Tibial artery (tissue), 4 donors: ENCODE measurements around the gene CD276.
"Not testable (repeated sequence)": the region's sequence is repeated elsewhere in the genome, so short reads cannot be mapped to it uniquely, and the experiment has no call there.

Source experiments
- DNase-seq, 2 donors: peaks; one replicate each; pipeline ENCODE4 v3.0.0-alpha.2; 2019
- H3K27ac ChIP-seq, 2 donors: fragments of 200-600 bp; sonication (generic) in 1 of 2; 1 replicate in 1 of 2; 2 replicates in 1 of 2; pipeline ENCODE4 v1.5.1; 2018 to 2019; ENCODE audit warnings: mild to moderate bottlenecking in 1 of 2
- H3K27me3 ChIP-seq, 2 donors: fragments of 200-600 bp; sonication (generic) in 1 of 2; one replicate each; pipeline versions ENCODE4 v1.5.1 to v1.6.0; 2016 to 2019
- H3K36me3 ChIP-seq, 3 donors: fragments of 200-600 bp; sonication (generic) in 2 of 3; one replicate each; pipeline ENCODE4 v1.5.1; 2016 to 2019; ENCODE audit warnings: mild to moderate bottlenecking in 2 of 3
- H3K4me1 ChIP-seq, 4 donors: fragments of 200-600 bp; sonication (generic) in 2 of 4; 1 replicate in 3 of 4; 2 replicates in 1 of 4; pipeline ENCODE4 v1.5.1; 2016 to 2019
- H3K4me3 ChIP-seq, 2 donors: fragments of 200-600 bp; sonication (generic) in 1 of 2; 1 replicate in 1 of 2; 2 replicates in 1 of 2; pipeline ENCODE4 v1.5.1; 2018 to 2019; ENCODE audit warnings: mild to moderate bottlenecking in 2 of 2
- H3K9me3 ChIP-seq, 3 donors: fragments of 200-600 bp; sonication (generic) in 1 of 3; one replicate each; pipeline ENCODE4 v1.5.1; 2016 to 2019
- intact Hi-C: fragments of 100-400 bp; cut with DNase I; formaldehyde crosslinking; loops from one replicate; pipeline ENCODE4 v1.15.0; 2023; ENCODE audit warnings: low total_unique reads
- TF ChIP-seq, protein P1 (sequence below), 2 experiments: fragments of 200-600 bp in 1 of 2; fragments of 450-650 bp in 1 of 2; IDR thresholded peaks; one replicate each; pipeline ENCODE4 v1.5.1; 2017 to 2019; ENCODE audit warnings: antibody characterized with exemption in 2 of 2, mild to moderate bottlenecking in 1 of 2, moderate library complexity in 1 of 2

Gene CD276

GRCh38 chr15:73683777-73684580 is at the start of gene CD276:
TSS of gene CD276 (plus strand) at chr15:73684383. CDS start at chr15:73699640, 15,257 bp downstream.
- intact Hi-C loops = no loop called here

DNA sequence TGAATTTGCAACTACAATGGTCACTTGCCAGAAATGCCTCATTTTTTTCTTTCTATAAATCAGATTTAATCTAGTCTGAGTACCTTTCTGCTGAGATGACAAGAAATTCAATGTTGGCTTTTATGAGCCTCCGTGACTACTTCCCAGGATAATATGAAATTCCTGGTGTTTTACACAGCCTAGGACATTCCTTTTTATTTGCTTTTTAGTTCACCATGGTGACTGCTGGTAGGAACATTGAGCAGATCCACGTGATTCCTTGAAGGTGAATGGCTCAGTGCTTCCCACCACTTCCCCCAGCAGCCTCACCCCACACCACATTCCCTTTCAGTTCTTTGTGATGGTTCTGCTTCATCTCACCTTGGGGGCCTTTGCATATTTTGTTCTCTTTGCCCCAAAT is 46.7 kb upstream of the CD276 start:
- intact Hi-C loops = loop anchor here (5.0 kb wide), 1 partner anchor 60 kb away; no protein-coding TSS in a partner anchor
- Histone ChIP-seq H3K4me3 (no peak overlapping the region), H3K27me3 (peaks cover 0 to 16% of the 10 kb centered on the region in 2 donors), H3K36me3 (no peaks in the 10 kb centered on the region), H3K4me1 (peaks cover 0 to 11% (median 5%) of the 10 kb centered on the region in 4 donors), H3K27ac (no peak overlapping the region), H3K9me3 (no peaks in the 10 kb centered on the region)
- no peak for DNase-seq
- TF ChIP-seq, protein P1, sequence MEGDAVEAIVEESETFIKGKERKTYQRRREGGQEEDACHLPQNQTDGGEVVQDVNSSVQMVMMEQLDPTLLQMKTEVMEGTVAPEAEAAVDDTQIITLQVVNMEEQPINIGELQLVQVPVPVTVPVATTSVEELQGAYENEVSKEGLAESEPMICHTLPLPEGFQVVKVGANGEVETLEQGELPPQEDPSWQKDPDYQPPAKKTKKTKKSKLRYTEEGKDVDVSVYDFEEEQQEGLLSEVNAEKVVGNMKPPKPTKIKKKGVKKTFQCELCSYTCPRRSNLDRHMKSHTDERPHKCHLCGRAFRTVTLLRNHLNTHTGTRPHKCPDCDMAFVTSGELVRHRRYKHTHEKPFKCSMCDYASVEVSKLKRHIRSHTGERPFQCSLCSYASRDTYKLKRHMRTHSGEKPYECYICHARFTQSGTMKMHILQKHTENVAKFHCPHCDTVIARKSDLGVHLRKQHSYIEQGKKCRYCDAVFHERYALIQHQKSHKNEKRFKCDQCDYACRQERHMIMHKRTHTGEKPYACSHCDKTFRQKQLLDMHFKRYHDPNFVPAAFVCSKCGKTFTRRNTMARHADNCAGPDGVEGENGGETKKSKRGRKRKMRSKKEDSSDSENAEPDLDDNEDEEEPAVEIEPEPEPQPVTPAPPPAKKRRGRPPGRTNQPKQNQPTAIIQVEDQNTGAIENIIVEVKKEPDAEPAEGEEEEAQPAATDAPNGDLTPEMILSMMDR (IDR thresholded peaks at IDR 0.05) = no peak

More at GRCh38 chr15:73683777-73684580, at the start of gene CD276:
- no peaks in the 10 kb centered on the region for H3K9me3 ChIP-seq
- peaks cover 0 to 52% (median 43%) of the 10 kb centered on the region in 4 donors for H3K4me1 ChIP-seq
- no peaks in the 10 kb centered on the region for H3K36me3 ChIP-seq
- peak within 1 kb of the TSS; percentile 79 to 95 for H3K27ac ChIP-seq
- DNase-seq = peak; percentile 78 to 93
- H3K4me3 ChIP-seq = peak within 1 kb of the TSS; percentile 61 to 90
- no peaks in the 10 kb centered on the region for H3K27me3 ChIP-seq
- TF ChIP-seq, protein P1 (IDR thresholded peaks at IDR 0.05) = peak in 1 of 2 experiments; percentile 37

DNA sequence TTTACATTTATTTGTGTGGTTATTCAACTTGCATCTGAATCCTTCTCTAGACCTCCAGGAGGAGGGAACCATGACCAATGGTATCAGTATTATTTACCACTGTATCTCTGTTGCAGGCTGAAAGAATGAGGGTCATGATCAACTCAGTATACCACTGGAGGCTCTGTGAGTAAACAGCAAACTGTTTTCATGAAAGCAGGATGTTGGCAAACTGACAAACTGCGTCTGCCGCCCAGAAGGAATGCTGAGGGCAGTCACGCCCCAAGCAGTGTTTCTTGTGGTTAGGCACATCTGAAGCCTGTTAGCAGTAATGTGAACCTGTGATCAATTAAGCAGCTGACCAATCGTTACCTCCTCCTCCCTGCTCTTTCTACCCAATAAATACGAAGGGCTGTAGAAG is 44.7 kb upstream of the CD276 start:
- peaks cover 0 to 16% of the 10 kb centered on the region in 2 donors for H3K27me3 ChIP-seq
- H3K27ac ChIP-seq, DNase-seq, H3K4me3 ChIP-seq, H3K36me3 ChIP-seq, H3K4me1 ChIP-seq, H3K9me3 ChIP-seq: not testable (repeated sequence)
- intact Hi-C loops = loop anchor here (5.0 kb wide), 1 partner anchor 58 kb away; no protein-coding TSS in a partner anchor

DNA sequence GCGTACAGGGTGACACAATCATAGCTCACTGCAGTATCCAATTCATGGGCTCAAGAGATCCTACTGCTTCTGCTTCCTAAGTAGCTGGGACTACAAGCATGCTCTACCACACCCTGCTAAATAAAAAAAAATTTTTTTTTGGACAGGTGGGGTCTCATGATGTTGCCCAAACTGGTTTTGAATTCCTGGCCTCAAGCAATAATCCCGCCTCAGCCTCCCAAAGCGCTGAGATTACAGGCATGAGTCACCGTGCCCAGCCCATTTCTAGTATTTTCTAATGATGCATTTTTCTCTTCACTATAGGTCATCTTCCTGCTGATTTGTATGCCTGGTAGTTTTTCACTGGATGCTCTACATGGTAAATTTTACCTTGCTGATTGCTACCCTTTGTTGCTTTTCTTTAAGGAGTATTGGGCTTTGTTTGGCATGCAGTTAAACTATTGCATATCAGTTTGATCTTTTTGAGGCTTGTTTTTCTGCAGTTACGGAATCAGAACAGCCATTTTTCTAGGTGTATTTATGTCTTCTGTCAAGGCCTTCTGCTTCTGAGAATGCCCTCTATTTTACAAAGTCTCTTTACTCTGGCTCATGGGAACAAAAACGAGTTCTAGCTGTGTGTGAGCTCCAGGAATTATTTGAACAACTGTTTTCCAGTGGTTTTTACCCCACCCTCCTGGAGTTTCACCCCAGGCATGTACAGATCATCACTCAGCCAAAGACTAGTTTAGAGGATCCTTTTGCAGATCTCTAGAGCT is 36.7 kb upstream of the CD276 start:
- intact Hi-C loops = no loop called here
- no peak overlapping the region for H3K27ac ChIP-seq
- TF ChIP-seq, protein P1 (IDR thresholded peaks at IDR 0.05) = no peak

GRCh38 chr15:73648014-73648295 is 36.2 kb upstream of the CD276 start:
- Histone ChIP-seq H3K9me3 (no peaks in the 10 kb centered on the region), H3K4me1 (no peaks in the 10 kb centered on the region), H3K36me3 (no peaks in the 10 kb centered on the region), H3K4me3 (no peak overlapping the region), H3K27ac (no peak overlapping the region), H3K27me3 (peaks cover 0 to 15% of the 10 kb centered on the region in 2 donors)
- TF ChIP-seq, protein P1 (IDR thresholded peaks at IDR 0.05) = no peak
- intact Hi-C loops = no loop called here
- no peak for DNase-seq

More for the DNA sequence above, 36.7 kb upstream of the CD276 start:
- H3K9me3 ChIP-seq = no peaks in the 10 kb centered on the region
- DNase-seq = no peak
- H3K4me1 ChIP-seq = no peaks in the 10 kb centered on the region
- H3K27me3 ChIP-seq = peaks cover 0 to 15% of the 10 kb centered on the region in 2 donors
- no peaks in the 10 kb centered on the region for H3K36me3 ChIP-seq
- no peak overlapping the region for H3K4me3 ChIP-seq
